CMK (cell line): ENCODE data around the gene SPTBN5.

Source experiments
- DNase-seq: peaks from one replicate; pipeline ENCODE4 v3.0.0-alpha.2; 2010; ENCODE audit warnings: low read depth

The SPTBN5 gene

DNA sequence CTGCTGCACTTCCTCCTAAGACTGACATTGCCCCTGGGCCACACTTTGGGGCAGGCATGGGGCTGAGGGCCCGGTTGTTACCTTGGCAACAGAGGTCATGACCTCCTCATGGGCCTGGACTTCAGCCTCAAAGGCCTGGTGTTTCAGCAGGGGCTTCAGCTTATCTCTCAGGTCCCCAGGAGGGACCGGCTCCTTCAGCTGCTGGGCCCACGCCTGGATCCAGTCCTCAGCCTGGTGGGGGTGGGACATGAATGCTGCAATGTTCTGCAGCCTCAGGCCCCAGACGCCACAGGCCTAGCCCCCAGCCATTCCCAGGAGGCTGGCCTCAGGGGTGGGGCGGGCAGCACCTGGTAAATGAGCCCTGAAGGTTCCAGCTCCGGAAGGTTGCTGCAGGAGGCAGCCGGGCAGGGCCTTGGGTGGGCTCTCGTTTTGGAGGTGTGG lies 27.6 kb downstream of the SPTBN5 start:
- DNase-seq, result no peak

DNA sequence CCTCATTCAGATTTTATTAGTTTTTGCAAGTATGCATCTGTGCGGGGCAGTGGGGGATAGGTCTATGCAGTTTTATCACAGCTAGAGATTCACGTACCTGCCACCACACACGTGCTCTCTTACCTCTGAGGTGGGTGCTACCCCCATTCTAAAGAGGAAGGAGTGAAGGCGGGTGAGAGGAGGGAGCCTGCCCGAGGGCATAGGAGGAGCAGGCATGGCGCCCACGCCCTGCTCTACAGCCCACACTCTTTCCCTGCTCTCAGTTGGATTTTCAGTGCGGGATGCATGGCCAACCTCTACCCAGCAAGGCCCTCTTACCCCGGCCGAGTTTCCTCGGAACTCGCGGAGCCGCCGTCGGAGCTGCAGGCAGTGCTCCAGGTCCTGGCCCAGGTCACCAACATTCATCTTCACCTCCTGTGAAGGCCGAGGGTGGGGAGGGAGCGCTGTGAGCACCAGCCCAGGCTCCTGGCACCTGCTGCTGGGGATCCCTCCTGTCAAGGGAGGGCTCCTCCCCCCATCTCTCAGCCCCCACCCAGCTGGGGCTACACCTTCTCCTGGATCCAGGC lies 28.3 kb downstream of the SPTBN5 start:
- DNase-seq, result no peak

DNA sequence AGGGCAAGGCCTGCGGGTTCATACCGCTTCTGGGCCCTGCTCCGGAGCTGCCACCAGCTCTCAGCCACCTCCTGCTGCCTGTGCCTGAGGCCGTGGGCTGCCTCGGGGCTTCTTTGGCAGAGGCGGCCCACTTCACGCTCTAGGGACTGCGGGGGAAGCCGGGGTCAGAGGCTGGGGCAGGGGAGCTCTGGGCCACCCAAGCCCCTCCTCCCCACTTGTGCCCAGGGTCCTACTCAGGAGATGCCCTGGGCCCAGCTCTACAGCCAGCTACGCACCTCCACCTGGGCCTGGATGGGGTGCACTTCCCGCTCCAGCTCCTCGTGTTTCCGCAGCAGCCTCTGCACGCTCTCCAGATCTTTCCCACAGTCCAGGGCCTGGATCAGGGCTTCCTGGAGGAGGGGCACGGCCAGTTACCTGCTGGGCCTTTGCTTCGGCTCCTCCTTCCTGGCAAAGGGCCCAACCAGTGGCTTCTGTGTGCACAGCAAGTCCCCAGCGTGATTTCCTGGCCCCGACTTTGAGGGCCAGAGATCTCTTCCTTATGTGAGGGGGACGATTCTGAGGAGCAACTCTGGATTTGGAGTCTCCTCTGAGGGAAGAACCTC lies 31.2 kb downstream of the SPTBN5 start:
- no peak for DNase-seq

DNA sequence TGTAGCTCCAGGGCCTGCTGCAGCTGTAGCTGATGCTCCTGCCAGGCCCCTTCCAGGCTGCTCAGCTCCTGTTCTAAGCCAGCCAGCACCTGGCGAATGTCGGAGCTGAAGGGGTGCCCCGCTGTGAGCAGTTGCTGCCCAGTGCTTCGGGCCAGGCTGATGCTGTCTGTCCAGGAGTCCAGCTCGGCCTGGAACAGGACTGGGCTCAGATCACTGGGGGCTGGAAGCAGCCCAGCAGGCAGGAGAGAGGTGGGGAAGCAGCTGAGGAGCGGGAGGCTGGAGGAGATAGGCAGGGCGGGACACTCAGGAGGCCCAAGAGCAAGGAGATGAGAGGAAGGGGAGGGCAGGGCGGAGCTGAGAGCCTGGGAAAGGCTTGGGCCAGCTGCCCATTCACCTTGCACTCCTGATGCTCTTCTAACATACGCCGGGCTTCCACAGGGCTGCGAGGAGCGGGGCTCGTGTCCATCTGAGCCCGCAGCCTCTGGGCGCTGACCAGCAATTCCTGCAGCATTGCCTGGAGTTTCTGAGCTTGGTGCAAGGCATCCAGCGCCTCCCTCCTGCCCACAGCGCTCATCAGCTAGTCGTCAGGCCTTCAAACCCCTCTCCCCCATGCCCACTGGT lies 32.0 kb downstream of the SPTBN5 start:
- no peak for DNase-seq

DNA sequence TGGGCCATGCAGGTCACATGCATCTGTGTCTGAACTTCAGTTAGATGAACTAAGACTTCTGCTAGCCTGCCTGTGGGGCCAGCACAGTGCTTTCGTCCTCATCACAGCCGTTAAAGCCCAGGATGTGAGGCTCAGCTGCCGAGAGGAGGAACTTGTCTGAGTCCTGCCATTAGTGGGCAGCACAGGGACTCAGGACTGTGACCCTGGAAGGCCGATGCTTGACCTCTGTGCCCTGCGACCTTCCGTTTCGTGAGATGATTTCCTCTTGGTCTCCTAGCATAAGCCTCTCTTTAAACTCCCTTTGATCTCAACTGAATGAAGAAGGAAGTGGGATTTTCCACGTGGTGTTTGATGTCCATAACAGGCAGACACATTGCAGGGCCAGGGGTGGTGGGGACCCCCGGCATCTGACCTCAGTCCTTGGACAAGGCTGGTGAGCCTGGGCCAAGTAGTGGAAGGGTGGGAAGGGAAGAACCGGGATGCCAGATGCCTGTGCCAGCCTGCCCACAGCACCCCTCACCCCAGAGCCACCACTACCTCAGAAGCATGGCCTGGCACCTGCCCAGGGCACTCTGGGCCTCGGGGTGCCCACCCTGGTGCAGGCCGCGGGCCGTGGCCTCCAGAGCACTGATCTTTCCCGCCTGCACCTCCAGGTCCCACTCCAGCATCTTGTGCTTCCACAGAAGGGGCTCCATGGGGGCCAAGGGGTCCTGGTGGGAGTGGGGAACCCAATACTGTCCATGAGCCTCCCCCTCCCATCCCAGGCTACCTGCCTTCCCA lies 33.6 kb downstream of the SPTBN5 start:
- peak; percentile 38 for DNase-seq

DNA sequence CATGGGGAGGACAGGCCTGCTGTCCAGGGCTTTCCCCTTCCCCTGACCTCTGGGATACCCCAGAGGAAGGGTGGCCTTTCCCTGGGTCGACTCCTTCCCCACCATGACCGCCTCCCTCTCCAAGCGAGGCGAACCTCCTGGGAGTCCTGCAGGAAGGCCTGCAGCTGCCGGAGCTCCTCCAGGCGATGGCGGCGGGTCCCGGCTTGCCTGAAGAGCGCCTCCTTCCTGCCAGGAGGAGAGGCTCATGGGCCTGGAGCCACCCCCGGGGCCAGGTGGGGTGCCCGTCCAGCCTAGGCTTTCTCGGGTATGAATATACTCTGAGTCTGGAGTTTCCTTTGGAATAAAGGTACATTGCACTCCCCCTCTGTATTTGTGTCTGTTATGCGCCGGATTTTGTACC lies 35.1 kb downstream of the SPTBN5 start:
- no peak for DNase-seq

DNA sequence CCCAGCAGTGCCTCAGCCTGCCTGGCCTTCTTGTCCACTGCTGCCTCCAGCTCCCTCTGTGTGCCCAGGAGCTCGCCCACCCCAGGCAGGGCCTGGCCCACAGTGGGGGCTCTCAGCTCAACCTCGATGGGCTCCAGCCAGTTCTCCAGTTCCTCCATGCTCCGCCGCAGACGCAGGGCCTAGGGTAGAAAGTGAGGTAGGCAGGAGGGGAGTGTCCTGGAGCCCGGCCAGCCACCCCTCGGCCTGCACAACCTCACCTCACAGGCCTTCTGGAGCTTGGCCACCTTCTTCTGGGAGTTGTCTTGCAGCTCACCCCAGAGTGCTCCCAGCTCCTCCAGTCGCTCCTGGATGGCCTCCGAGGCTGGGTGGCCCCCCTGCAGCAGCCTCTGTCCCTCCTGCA lies 36.5 kb downstream of the SPTBN5 start:
- no peak for DNase-seq

DNA sequence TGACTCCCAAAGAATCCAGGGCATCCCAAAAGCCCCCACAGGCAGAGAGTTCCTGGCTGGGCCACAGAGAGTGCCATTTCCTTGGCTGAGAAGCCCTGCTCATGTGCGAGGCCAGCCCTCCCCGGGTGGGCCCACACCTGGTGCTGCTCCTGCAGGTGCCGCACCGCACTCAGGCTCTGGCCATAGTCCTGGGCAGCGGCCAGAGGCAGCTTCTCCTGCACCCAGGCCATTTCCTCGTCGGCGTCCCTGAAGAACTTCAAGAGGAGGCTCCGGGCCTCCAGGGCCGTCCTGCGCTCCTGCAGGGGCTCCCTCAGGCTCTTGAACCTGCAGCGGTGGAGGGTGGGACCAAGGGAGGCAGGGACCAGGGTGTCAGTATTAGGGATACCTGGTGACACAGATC lies 37.1 kb downstream of the SPTBN5 start:
- DNase-seq, result no peak

DNA sequence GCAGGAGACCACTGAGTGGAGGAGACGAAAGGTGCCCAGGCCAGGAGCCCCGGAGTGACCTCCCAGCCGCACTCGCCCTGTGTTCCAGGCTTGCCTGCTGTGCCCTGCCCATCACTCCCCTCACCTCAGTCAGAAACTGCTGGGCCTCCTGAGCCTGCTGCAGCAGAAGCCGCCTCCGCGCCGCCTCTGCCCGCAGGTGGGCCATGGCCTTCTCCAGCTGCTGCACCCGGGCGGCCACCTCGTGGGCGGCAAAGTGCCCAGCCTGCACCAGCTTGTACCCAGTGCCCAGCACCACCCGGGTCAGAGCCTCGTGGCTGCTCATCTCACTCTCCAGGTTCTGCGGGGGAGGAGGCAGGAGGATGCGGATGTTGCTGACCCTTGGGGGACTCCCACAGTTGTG lies 37.6 kb downstream of the SPTBN5 start:
- no peak for DNase-seq

DNA sequence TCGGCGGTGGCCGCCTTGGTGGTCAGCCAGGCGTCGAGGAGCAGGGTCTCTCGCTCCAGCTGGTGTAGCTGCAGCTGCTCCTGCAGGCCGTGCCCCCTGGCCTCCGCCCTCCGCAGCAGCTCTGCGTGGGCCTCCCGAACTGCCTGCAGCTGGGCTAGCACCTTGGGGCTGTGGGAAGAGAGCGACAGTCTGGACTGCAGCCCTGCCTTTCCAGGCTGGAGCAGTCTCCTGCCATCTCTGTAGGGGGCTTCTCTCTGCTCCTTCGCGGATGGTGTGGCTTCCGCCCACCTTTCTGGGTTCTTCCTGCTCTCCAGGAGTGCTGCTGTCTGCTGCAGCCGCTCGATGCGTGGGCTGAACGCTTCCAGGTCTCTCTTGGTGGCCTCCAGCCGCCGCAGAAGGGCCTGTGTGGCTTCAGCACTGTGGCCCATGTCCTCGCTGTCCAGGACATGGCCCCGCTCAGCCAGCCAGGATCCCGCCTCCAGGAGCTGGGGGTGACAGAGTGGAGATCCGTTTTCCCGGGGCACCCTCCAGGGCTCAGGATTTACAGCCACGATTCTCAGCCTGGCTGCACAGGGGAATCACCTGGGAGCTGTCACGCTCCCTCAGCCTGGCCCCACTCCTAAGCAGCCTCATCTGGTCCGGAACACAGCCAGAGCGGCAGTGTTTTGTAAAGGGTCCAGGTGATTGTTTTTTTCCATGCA lies 38.4 kb downstream of the SPTBN5 start:
- no peak for DNase-seq

DNA sequence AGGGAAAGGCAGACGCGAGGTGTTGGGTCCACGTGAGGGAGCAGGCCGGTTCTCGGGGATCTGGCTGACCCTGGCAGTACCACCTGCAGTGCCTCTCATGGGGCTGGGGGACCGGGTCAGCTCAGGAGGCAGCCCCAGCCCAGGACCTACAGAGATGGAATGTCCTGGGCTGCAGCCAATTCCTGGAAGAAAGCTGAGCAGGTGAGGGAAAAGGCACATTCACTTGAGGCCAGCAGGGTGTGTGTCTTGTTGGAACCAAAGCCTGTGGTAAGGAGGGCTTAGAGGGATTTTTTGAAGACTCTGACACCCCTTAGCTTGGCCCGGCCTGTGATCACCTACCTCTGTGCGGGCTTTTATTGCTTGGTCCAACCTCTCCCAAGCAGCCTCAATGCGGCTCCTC lies 39.4 kb downstream of the SPTBN5 start:
- DNase-seq, result no peak

DNA sequence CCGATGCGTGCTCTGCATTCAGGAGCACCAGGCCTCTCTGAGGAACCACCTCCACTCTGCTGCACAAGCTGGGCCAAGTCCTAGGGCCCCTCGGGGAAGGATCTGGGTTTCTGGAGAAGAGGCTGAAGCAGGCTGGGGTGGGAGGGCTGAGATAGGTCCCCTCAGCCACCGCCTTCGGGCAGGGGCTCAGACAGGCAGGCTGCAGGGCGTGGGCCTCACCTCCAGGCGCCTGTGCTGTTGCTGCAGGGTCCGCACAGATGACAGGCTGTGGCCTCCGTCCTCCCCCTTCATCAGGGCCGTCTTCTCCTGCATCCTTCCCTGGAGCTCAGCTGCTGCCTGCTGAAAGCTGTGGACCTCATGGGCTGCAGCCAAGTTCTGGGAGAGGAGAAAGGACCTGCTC lies 40.0 kb downstream of the SPTBN5 start:
- DNase-seq, result no peak

DNA sequence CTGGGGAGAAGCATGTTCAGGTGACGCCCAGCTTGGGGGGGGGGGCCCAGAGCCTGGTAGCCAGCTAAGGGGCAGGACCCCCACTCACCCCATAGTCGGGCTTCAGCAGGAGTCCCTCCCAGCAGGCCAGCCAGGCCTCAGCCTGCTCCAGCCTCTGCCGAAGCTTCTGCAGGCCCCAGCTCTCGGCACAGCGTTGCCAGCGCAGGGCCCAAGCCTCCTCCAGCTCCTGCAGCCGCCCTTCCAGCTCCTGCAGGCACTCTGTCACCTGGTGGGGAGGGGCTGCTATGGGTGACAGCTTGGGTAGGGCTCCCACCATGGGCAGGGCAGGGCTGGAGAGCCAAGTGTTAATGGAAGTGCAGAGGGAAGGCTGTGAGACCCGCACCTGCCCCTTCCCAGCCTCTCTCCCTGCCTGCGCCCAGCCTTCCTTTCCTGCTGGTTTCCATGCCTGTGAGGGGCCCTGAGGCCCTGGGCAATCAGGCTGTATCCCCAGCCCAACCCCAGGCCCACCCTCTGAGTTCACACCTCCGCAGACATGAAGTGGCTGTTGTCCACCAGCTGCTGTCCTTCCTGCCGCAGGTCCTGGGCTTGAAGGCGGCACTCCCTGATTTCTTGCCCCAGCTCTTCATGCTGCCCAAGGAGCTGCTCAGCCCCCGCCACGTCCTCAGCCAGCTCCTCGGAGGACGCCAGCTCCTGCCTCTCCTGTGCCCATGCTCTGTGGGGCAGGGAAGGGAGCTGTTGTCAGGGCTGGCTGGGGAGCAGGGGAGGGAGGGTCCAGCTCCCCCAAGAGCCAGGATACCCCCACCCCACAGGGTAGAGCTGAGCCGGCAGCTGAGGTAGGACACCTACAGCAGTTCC lies 40.9 kb downstream of the SPTBN5 start:
- DNase-seq, result no peak

DNA sequence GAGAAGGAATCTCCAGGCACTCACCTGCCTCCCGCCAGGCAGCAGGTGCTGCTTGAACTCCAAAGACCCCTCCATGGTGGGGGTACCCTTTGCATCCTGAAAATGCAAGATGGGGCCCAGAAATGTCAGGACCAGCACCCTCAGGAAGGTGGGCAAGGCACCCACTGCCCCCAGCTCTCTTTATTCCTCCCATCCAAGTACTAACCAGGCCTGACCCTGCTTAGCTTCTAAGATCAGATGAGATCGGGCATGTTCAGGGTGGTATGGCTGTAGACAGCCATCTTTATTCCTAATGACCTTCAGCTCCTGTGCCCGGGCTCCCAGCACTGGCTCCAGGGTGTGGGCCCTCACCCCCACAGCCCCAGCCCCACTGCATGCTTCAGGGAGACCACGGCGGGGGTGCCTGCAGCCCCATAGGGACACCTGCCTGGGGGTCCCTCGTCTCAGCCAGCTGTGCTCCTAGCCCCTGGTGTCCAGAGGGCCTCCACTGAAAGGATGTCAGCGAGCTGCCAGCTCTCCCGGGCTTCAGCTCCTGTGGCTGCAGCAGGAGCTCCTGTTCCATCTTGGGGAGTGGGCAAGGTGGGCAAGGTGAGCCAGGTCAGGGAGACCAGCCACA lies 42.0 kb downstream of the SPTBN5 start:
- DNase-seq, result no peak

DNA sequence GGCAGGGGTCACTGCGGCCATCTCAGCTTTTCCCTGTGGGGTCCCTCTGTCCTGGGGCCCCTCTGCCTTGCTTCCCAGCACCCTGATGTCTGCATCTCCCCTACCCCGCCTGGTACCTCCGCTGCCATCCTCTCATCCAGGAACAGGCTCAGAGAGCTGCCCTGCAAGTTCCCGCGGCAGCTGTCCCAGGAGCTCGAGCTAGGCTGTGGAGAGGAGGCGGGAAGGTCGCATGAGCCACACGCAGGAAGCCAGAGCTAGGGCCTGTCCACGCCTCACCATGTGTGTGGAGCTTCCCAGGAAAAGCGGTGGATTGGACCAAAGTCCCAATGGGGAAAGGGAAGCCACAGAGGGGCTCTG lies 42.7 kb downstream of the SPTBN5 start:
- DNase-seq, result no peak

DNA sequence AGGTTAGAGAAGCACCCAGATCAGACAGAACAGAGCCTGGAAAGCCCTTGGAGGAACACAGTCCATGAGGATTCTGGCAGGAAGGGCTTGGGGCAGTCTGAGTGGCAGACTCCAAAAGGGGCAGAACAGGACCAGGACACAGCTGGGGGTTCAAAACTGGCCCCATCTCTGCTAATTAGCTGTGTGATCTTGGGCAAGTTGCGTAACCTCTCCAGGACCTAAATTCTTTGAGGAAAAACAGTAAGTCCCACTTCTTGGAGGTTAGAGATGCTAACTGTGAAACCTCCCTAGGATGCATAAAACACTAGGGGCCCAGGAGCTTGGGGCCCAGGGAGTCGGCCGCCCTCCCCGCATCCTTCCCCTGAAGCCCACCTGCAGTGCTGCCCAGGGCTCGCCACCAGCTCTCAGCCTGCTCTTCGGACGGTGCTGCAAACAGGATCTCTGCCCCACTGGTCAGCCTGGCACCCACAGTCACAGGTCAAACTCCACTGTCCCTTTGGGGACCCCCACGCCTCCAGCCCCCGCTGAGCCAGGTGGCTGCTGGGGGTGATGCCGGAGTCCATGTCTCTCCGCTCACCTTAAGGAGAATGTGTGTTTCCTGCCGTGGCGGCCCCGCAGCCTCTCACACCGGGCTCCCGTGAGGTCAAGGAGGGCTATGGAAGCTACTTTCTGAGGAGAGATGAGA lies 43.2 kb downstream of the SPTBN5 start:
- DNase-seq, result no peak

DNA sequence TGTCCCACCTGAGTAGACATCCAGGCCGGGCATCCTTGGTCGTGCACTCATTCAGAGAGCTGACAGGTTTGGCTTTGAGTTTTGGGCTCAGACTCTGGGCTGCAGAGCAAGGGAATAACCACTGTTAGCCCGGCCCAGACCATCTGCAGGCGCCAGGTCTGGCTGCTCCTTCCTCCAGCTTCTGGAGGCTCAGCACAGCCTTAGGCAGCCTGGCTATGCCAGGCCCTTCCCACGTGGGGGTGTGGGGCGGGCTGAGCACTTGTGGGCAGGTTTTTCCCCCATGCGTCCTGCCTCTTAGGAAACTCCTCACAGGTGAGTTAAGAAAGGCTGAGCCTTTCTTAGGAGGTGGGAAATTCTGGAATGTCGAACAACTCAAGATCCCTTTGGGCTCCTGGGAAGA lies 44.0 kb downstream of the SPTBN5 start:
- no peak for DNase-seq

DNA sequence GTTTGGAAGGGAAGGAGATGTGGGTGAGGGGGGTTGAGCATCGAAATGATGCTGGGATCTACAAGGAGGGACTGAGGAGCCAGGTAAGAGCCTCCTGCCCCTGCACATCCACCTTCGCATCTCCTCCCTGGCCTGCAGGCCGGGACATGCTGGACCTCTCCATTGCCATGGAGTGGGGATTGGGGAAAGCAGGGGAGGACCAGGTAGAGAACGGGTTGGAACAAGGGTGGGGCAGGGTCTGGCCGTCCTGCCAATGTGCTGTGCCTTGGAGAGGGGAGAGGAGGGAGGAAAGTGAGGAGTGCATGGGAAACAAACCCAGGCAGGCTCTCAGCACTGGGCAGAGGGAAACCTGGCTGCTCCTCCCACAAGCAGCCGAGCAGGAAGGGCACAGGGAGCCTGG lies 44.6 kb downstream of the SPTBN5 start:
- DNase-seq, result no peak

DNA sequence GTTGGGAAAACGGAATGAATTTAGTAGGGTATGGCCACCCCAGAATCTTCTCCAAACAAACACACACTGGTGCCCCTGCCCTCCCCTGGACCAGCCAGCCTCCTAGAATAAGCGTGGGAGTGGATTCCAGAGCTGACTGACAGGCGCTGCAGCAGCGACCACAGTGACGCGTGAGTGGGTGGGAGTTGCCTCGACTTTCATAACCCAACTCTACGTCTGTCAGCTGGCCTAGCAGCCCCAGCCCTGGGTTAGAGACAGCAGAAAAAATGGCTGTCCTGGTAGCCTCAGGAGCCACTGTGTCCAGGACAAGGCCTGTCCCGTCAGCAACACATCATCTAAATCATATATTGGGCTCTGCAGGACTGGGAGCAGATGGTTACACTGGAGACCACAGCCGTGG lies 45.2 kb downstream of the SPTBN5 start:
- no peak for DNase-seq

DNA sequence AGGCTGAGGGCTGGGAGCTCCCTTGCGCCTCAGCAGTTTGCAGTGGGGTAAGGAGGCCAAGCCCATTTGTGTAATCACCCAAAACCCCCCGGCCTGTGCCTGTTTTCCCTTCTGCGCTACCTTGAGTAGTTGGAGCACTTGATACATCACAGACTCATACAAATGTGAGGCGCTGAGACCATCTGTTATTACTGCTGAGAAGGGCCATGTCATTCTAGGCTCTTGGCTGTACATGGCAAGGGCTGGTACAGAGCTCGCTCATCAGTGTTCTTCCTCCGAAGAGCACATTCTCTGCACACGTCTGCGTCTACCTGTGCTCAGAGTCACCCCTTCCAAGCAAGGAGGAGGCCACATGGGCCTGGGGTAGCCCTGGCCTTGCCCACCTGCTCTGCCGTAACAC lies 45.9 kb downstream of the SPTBN5 start:
- DNase-seq, result no peak

DNA sequence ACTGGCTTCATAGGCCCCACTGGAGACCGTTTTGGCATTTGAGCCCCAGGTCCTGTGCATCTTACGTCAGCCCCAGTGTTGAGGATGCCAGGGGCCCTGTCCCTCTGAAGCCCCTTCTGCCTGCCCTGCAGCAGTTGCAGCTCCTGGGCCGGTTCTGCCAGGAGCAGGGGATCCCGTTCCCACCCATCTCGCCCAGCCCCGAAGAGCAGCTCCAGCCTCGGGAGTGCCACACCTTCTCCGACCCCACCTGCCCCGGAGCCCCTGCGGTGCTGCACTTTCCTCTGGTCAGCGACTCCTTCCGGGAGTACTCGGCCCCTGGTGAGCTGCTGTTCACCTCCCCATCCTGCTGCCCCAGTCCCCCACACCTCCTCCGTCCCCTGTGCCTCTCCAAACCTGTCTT lies 46.6 kb downstream of the SPTBN5 start:
- no peak for DNase-seq
